Tibial nerve (tissue), 4 donors: ENCODE data around the gene TTC28.

Experiments used
- CTCF ChIP-seq, 5 experiments: fragments of 200-600 bp in 3 of 5; fragments of 450-650 bp in 2 of 5; sonication (generic) in 3 of 5; IDR thresholded peaks; one replicate each; pipeline ENCODE4 v1.5.1; 2016 to 2019; ENCODE audit warnings: antibody characterized with exemption in 5 of 5, mild to moderate bottlenecking in 3 of 5, moderate library complexity in 2 of 5
- EP300 ChIP-seq, 2 donors: sonication (generic); formaldehyde crosslinking; IDR thresholded peaks; one replicate each; pipeline ENCODE4 v1.6.1; 2017; ENCODE audit warnings: antibody characterized with exemption in 2 of 2, mild to moderate bottlenecking in 1 of 2
- POLR2A ChIP-seq, 2 donors: fragments of 450-650 bp; IDR thresholded peaks; one replicate each; pipeline ENCODE4 v1.6.1; 2017; ENCODE audit warnings: antibody characterized with exemption in 2 of 2, mild to moderate bottlenecking in 2 of 2, moderate library complexity in 2 of 2

GRCh38 chr22:27982630-27983180 is 696.9 kb downstream of the TTC28 start:
- TF ChIP-seq CTCF (IDR thresholded peaks at IDR 0.05): no peak
- TF ChIP-seq POLR2A (IDR thresholded peaks at IDR 0.05): no peak
- TF ChIP-seq EP300 (IDR thresholded peaks at IDR 0.05): no peak
